ENCODE results near the gene INTS12. TPM values are rescaled to one million over a fixed set of nuclear protein-coding genes. Genes with fewer than 3 reads are reported as not detected.

Gene INTS12, protein sequence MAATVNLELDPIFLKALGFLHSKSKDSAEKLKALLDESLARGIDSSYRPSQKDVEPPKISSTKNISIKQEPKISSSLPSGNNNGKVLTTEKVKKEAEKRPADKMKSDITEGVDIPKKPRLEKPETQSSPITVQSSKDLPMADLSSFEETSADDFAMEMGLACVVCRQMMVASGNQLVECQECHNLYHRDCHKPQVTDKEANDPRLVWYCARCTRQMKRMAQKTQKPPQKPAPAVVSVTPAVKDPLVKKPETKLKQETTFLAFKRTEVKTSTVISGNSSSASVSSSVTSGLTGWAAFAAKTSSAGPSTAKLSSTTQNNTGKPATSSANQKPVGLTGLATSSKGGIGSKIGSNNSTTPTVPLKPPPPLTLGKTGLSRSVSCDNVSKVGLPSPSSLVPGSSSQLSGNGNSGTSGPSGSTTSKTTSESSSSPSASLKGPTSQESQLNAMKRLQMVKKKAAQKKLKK
- 17.2 and 20.2 TPM in 2 replicates for total RNA-seq

DNA sequence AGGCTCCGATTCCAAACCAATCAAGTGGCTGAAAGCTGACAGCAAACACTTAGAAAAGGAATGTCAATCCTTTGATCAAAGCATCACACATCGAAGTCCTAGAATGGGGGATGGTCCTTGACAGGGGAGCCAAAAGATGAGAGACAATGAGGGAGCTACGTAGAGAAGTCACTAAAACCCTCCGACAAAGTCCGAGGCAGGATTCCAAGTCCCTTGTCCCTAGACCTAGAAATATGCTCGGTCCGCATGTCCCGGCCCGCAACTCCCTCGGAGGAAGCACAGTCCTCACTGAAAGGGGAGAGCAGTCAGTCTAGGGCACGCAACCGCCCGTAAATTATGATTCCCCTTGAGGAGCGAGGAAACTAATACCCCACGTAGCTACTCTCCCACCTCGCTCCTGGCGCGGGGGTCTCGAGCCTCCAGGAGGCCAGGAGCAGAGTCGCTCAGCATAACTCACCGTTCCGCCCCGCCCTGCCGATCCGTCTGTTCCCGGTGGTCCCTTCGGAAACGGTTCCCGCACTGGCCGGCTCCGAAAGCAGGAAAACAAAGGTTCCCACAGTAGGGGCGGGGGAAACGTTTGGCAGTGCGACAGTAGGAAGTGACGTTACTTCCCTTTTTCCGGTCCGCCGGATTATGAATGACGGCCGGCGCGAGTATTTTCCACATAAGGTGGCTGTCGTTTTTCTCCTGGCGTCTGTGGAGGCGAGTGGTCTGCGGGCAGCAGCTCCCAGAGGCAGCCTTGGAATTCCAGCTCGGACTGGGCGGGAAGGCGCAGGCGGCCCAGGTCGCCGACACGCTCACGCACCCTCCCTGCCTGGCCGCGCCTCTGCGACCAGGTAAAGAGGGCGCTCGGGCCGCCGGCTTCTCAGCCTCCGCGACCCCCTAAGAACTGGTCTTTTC, at the start of gene INTS12, which contains the start of gene GSTCD:
TSS of gene INTS12 (minus strand) at position 509 of the 900 bp plus-strand sequence. CDS start 8,684 bp downstream, outside the sequence.
TSS of gene GSTCD (plus strand) at position 604 of the 900 bp plus-strand sequence. CDS start 8,830 bp downstream, outside the sequence.

Other genes with a start within 250 kb of the INTS12 start
- 75.0 and 102 TPM in 2 replicates for gene PPA2, start 234.6 kb downstream of the INTS12 start, total RNA-seq
- not detected in 2 replicates for gene ARHGEF38, start 156.1 kb downstream of the INTS12 start, total RNA-seq
- 12.3 and 15.3 TPM in 2 replicates for gene GSTCD, start 95 bp upstream of the INTS12 start, total RNA-seq
- not detected in 2 replicates for gene NPNT, start 186.8 kb upstream of the INTS12 start, total RNA-seq

All from epithelial cell of umbilical artery (primary cell).